ENCODE measurements around the gene LAMP5.

GRCh38 chr20:9496155-9496554 lies 18.2 kb upstream of the LAMP5 start:
- TF ChIP-seq CTCF (IDR thresholded peaks at IDR 0.05; ENCODE audit: low read depth, low read length, poor library complexity, severe bottlenecking) (no peak), EZH2phosphoT487 (IDR thresholded peaks at IDR 0.05; ENCODE audit: borderline replicate concordance, low read length) (no peak)

All from DOHH2 (cell line).